ENCODE results near the gene CHD2.
"Not testable (repeated sequence)": the region's sequence is repeated elsewhere in the genome, so short reads cannot be mapped to it uniquely, and the experiment has no call there.

The CHD2 gene

GRCh38 chr15:92904722-92905571 is 4.8 kb downstream of the CHD2 start:
- DNase-seq: no peak

- DNase-seq: no peak
Observed at GRCh38 chr15:92906020-92906419, 5.9 kb downstream of the CHD2 start.

- DNase-seq: no peak
Observed at GRCh38 chr15:92906563-92907081, 6.5 kb downstream of the CHD2 start.

- DNase-seq: no peak
Observed at GRCh38 chr15:92907229-92907628, 7.1 kb downstream of the CHD2 start.

- DNase-seq: no peak
Observed at GRCh38 chr15:92907896-92908712, 8.0 kb downstream of the CHD2 start.

- DNase-seq: no peak
Observed at GRCh38 chr15:92908713-92909057, 8.6 kb downstream of the CHD2 start.

- no peak for DNase-seq
Observed at GRCh38 chr15:92909136-92909781, 9.1 kb downstream of the CHD2 start.

- DNase-seq: no peak
Observed at GRCh38 chr15:92910451-92910850, 10.3 kb downstream of the CHD2 start.

- DNase-seq: no peak
Observed at GRCh38 chr15:92914103-92914499, 14.0 kb downstream of the CHD2 start.

- DNase-seq: no peak
Observed at GRCh38 chr15:92914768-92915221, 14.7 kb downstream of the CHD2 start.

- no peak for DNase-seq
Observed at GRCh38 chr15:92915766-92916435, 15.8 kb downstream of the CHD2 start.

- peak; percentile 67 for DNase-seq
Observed at GRCh38 chr15:92917598-92918407, 17.7 kb downstream of the CHD2 start.

- DNase-seq: not testable (repeated sequence)
Observed at GRCh38 chr15:92918881-92919280, 18.8 kb downstream of the CHD2 start.

- DNase-seq: no peak
Observed at GRCh38 chr15:92920595-92921161, 20.6 kb downstream of the CHD2 start.

- no peak for DNase-seq
Observed at GRCh38 chr15:92921215-92922131, 21.3 kb downstream of the CHD2 start.

GRCh38 chr15:92922418-92923002 is 22.4 kb downstream of the CHD2 start:
- DNase-seq: no peak

- no peak for DNase-seq
Observed at GRCh38 chr15:92924216-92924615, 24.1 kb downstream of the CHD2 start.

GRCh38 chr15:92925454-92925853 is 25.3 kb downstream of the CHD2 start:
- DNase-seq: no peak

GRCh38 chr15:92928225-92928750 is 28.2 kb downstream of the CHD2 start:
- no peak for DNase-seq

All from right kidney (tissue), 1 donor.